ENCODE data around the gene SF1.
A peak's percentile ranks its signal among the peaks of the same experiment; 100 is the strongest.
"Not testable (repeated sequence)": the region's sequence is repeated elsewhere in the genome, so short reads cannot be mapped to it uniquely, and the experiment has no call there.

The SF1 gene

GRCh38 chr11:64778473-64779298 is at the start of gene SF1:
TSS of gene SF1 (minus strand) at chr11:64778542. CDS start at chr11:64778392, 150 bp downstream.
- DNase-seq: peak; percentile 100

DNA sequence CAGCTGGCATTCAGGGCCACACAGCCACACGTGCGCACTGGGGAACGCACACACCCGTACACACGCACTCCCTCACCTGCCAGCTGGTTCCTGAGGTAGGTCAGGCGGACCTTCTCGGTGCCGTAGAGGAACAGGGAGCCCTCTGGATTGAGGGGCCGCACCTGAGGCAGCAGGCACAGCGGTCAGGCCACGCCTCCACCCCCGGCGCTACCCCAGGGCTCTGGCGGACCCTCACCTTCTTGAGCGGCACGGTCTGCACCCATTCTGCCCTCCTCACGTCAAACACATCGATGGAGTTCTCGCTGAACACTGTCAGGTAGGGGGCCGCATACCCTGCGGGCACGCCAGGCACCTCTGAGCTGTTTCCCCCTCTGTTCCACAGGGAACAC is 49.1 kb upstream of the SF1 start:
- no peak for DNase-seq

DNA sequence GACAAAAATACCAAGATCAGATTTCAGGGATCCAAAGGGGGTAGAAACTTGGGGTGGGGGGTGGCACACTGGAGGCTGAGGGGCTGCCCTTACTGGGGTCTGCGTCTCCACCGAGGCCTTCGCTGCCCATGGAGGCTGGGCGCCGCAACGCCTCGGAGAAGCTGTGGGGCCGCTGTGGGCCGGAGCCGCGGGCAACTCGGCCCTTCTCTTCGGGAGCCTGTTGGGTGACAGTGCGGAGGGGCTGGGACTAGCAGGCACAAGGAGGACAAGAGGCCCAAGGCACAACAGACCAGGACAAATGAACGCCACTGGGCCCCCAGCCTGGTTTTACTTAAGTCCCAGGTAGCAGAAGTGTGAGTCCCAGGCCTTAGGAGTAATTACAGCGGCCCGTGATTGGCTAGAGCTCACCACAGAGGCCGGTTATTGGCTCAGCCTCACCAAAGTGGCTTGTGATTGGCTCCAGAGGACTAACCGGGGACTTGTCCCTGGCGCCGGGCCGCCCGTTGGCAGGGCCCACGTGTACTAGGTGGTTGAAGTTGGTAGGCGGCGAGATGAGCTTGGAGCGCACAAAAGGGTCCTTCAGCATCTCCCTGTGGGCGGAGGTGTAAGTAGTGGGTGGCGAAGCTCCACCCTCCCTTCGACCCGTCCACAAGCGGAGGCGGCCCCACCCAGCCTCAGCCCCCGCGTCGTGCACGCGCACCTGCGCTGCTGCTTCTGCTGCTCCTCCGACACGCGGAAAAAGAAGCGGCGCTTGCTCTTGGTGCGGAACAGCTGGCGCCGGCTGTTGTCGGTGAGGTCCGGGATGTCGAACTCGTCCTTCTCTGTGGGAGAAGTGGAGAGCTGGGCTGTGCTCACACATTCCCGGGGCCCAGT is 48.5 kb upstream of the SF1 start:
- DNase-seq: no peak

GRCh38 chr11:64826062-64826461 is 47.7 kb upstream of the SF1 start:
- DNase-seq: no peak

GRCh38 chr11:64823568-64824119 is 45.3 kb upstream of the SF1 start:
- DNase-seq: no peak

GRCh38 chr11:64817476-64817875 is 39.1 kb upstream of the SF1 start:
- no peak for DNase-seq

- DNase-seq: not testable (repeated sequence)
Measured at GRCh38 chr11:64815433-64815832, 37.1 kb upstream of the SF1 start.

GRCh38 chr11:64814712-64815187 is 36.4 kb upstream of the SF1 start:
- DNase-seq: no peak

DNA sequence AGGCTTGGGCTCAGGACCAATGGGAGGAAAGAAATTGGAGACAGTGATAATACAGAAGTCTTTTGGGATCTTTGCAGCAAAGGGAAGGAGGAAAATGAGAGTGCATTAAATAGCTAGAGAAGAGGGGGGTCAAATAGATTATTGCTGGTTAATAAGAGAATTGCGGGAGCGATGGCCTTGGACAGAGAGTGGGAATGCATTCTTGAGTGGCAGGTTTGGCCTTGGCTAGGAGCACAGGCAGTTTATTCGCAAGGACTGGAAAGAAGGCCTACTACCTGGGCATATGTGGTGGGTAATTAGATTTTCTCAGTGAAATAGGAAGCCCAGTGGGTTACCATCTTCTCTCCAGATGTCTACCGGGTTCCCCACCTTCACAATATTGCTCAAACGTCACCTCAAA is 35.5 kb upstream of the SF1 start:
- DNase-seq: no peak

DNA sequence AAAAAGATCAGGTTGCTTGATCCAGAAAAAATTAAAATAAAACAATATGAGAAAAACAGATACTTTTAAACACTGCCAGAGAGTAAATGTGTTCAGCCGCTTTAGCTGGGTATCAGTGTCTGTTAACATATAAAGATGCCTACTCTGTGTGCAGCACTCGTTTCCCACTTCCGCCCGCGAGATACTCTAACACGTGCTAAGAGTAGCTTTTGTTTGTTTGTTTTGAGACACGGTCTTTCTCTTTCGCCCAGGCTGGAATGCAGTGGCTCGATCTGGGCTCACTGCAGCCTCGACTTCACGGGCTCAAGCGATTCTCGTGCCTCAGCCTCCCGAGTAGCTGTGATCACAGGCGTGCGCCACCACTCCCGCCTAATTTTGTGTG is 32.5 kb upstream of the SF1 start:
- no peak for DNase-seq

GRCh38 chr11:64810271-64810890 is 32.0 kb upstream of the SF1 start, which contains the start of gene MEN1:
TSS of gene MEN1 (minus strand) at chr11:64810551. CDS start at chr11:64810109, 442 bp downstream.
- DNase-seq: peak; percentile 99

GRCh38 chr11:64809781-64810241 is 31.5 kb upstream of the SF1 start:
- DNase-seq: no peak

DNA sequence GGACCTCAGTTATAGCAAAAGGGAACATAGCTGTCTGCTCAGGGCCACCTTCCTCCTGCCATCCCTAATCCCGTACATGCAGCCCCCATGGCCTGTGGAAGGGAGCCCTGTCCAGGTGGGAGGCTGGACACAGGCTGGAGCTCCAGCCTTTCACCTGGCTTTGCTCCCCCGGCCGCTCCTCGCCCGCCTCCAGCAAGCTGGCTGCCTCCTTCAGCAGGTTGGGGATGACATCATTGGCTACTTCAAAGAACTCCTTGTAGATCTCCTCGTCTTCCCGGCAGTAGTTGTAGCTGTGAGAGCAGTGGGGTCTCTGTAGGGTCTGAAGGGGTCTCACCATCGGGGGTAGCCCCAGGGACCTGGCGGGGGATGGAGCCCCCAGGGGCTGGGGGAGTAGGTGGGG is 27.1 kb upstream of the SF1 start:
- no peak for DNase-seq

DNA sequence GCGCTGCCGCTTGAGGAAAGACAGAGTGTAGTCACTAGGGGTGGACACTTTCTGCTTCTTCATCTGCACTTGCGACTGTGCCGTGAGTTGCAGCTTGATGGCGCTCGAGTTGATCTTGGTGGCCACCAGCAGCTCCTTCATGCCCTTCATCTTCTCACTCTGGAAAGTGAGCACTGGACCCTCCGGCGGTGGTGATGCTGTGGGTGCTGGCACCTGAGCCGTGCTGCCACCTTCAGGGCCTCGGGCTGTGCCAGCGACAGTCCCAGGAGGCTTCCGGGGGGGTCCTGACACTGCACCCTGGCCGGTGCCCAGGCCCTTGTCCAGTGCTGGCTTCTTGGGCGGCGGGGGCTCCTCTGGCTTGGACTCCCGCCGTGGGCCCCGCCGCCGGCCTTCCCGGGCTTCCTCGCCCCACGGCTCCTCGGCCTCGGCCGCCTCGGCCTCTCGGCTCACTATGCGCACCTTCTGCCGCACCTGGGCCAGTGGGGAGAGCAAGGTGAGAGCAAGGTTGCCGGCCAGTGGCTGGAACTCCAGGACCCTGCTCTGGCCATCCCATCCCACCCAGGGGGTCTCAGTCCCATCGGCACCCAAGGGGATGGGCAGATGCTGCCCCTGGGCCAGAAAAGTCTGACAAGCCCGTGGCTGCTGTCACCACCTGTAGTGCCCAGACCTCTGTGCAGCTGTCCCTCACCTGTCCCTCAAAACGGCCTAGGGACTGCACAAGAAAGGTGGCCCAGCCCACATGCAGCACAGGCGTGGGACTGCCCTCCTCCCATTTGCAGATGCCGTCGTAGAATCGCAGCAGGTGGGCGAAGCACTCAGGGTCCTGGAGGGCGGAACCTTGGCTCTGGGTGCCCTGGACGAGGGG is 26.2 kb upstream of the SF1 start:
- DNase-seq: no peak

GRCh38 chr11:64803846-64804345 is 25.6 kb upstream of the SF1 start:
- DNase-seq: no peak

- peak; percentile 83 for DNase-seq
Measured at GRCh38 chr11:64803158-64803845, 25.0 kb upstream of the SF1 start, which contains the start of gene MAP4K2. TSS of gene MAP4K2 (minus strand) at chr11:64803214. CDS start at chr11:64803149, 65 bp downstream.

DNA sequence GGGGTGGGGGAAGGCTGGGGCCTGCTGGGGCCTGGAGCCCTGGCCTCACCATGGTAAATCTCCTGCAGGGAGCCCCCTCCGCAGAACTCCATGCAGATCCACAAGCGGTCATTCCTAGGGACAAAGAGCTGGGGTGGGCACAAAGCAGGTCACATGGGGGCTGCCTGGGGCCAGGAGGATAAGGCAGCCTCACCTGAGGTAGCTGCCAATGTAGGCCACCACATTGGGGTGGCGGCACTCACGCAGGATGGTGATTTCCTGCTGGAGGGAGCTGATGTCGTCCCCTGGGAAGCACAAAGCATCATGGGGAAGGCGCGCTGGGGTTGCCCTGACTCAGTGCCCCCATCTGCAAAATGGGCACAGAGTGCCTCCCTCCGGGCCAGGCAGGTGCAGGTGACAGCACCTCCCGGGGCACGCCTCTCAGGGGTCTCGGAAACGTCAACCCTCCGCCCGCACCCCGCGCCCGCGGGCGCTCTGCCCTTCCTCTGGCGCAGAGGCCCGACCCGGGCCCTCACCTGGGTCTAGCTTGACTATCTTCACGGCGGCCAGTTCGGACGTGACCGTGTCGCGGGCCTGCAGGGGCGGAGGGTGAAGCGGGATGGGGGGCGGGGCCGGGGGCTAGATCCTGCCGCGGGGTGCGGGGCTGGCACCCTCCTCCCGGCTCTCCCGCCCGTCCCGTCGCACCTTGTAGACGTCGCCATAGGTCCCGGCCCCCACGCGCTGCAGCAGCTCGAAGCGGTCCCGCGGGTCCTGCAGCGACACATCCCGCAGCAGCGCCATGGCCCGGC is 24.2 kb upstream of the SF1 start:
- no peak for DNase-seq

DNA sequence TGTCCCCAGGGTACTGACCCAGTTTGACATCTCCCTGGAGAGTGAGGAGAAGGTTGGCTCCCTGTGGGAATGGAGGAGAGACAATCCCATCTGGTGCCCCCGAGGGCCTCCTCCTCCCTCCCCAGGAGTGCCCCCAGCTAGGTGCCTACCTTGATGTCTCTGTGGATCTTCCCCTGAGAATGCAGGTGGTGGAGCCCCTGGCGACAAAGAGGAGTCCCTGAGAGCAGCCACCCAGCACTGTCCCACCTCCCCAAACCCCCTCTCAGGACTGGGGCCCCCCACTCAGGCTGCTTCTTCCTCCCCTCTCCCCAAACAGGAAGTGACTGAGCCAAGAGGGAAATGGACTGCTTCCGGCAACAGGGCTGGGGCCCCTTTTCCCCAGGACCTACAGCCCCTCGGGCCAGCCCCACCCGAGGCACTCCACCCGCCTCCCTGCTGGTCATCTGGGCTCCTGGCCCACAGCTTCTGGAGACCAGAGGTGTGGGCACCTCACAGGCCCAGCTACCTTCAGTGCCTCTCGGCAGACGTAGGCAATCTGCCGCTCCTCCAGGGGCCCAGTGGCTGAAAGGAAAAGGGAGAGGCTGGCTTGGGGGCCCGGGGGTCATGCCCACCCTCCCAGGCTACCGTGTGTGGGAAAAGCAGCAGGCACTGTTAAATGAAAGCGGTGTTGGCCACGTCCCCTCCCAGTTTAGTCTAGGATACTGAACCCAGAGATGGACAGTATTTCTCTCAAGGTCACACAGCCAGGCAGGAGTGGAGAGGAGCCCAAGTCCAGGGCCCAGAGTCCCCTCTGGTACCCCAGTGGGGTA is 23.4 kb upstream of the SF1 start:
- no peak for DNase-seq

DNA sequence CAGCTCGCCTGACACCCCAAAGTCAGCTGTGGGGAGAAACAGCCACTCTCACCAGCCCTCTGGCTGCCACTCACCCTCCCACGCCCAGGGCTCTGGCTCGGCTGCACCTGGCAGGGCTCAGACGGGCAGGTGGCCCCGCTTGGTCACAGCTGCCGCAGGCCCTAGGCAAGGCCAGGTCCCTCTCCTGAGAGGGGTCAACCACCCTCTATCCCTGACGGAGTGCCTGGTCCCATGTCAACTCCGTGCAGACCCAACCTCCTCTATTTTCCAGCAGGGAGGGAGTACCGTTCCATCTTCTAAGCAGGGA is 22.8 kb upstream of the SF1 start:
- DNase-seq: no peak

All from NCI-H1092 treated with DMSO at 0.1 percent for 48 hours (cell line).